ENCODE results near the gene KPNA5.

GRCh38 chr6:116745176-116745575 lies 64.2 kb downstream of the KPNA5 start:
- no peak for TF ChIP-seq POLR2AphosphoS5 (IDR thresholded peaks at IDR 0.05; ENCODE audit: low read depth, low read length)
- TF ChIP-seq POLR2A (IDR thresholded peaks at IDR 0.05; ENCODE audit: low read depth, low read length), result no peak
- TF ChIP-seq TAF1 (IDR thresholded peaks at IDR 0.05; ENCODE audit: low read depth, low read length), result no peak
- TF ChIP-seq SPI1 (IDR thresholded peaks at IDR 0.05; ENCODE audit: low read depth, low read length), result no peak
- TF ChIP-seq PAX5 (IDR thresholded peaks at IDR 0.05; ENCODE audit: insufficient read depth, low read length, severe bottlenecking), result no peak
- no peak for TF ChIP-seq POU2F2 (IDR thresholded peaks at IDR 0.05; ENCODE audit: low read depth, low read length)
